IPS DF 6.9 (cell line): Measurements from ENCODE around the gene PRDM5.

Source experiments
- DNase-seq: peaks from one replicate; pipeline ENCODE4 v3.0.0-alpha.2; 2013; ENCODE audit warnings: low read depth, low spot score
- H3K27ac ChIP-seq: one replicate; pipeline ENCODE4 v1.5.1; 2013; ENCODE audit warnings: low read length, control low read depth
- H3K27me3 ChIP-seq: 2 replicates; pipeline ENCODE4 v1.6.1; 2013; ENCODE audit warnings: mild to moderate bottlenecking, low read length; ENCODE audit not compliant: control insufficient read depth, insufficient read depth
- H3K36me3 ChIP-seq: 2 replicates; pipeline ENCODE4 v1.6.1; 2013; ENCODE audit warnings: low read length; ENCODE audit not compliant: control insufficient read depth, insufficient read depth
- H3K4me1 ChIP-seq: 2 replicates; pipeline ENCODE4 v1.6.1; 2013; ENCODE audit warnings: low read length; ENCODE audit not compliant: control insufficient read depth, insufficient read depth
- H3K4me3 ChIP-seq: 2 replicates; pipeline ENCODE4 v1.5.1; 2013; ENCODE audit warnings: mild to moderate bottlenecking, low read length
- H3K9me3 ChIP-seq: 2 replicates; pipeline ENCODE4 v1.6.1; 2013; ENCODE audit warnings: low read length, inconsistent platforms; ENCODE audit not compliant: control insufficient read depth, insufficient read depth
- WGBS: extraction: QIAGEN DNeasy Blood & Tissue Kit; methylation state at CpG from one replicate; pipeline ENCODE4 v1.1.7; 2013; ENCODE audit warnings: mixed read lengths, missing lambda C conversion rate; ENCODE audit not compliant: insufficient read length, insufficient coverage; 5-methylcytosine and 5-hydroxymethylcytosine counted together

The PRDM5 gene

GRCh38 chr4:120841580-120841979, 80.9 kb downstream of the PRDM5 start:
- Histone ChIP-seq H3K4me3 (no peak overlapping the region), H3K9me3 (no peaks in the 10 kb centered on the region), H3K36me3 (no peaks in the 10 kb centered on the region), H3K4me1 (no peaks in the 10 kb centered on the region), H3K27ac (no peak overlapping the region), H3K27me3 (no peaks in the 10 kb centered on the region)
- no peak for DNase-seq
- no CpG with 5 or more reads among the region's 3 CpGs for WGBS

- no peak overlapping the region for H3K27ac ChIP-seq
- no peaks in the 10 kb centered on the region for H3K4me1 ChIP-seq
- H3K4me3 ChIP-seq, result no peak overlapping the region
- H3K36me3 ChIP-seq, result no peaks in the 10 kb centered on the region
- DNase-seq, result no peak
- no CpG with 5 or more reads among the region's 18 CpGs for WGBS
- no peaks in the 10 kb centered on the region for H3K9me3 ChIP-seq
- H3K27me3 ChIP-seq, result no peaks in the 10 kb centered on the region
Observed at GRCh38 chr4:120839974-120840751, 82.4 kb downstream of the PRDM5 start.

GRCh38 chr4:120839334-120839973, 83.1 kb downstream of the PRDM5 start:
- Histone ChIP-seq H3K4me3 (no peak overlapping the region), H3K9me3 (no peaks in the 10 kb centered on the region), H3K27ac (no peak overlapping the region), H3K36me3 (no peaks in the 10 kb centered on the region), H3K27me3 (no peaks in the 10 kb centered on the region), H3K4me1 (no peaks in the 10 kb centered on the region)
- DNase-seq, result no peak
- no CpG with 5 or more reads among the region's 8 CpGs for WGBS

DNA sequence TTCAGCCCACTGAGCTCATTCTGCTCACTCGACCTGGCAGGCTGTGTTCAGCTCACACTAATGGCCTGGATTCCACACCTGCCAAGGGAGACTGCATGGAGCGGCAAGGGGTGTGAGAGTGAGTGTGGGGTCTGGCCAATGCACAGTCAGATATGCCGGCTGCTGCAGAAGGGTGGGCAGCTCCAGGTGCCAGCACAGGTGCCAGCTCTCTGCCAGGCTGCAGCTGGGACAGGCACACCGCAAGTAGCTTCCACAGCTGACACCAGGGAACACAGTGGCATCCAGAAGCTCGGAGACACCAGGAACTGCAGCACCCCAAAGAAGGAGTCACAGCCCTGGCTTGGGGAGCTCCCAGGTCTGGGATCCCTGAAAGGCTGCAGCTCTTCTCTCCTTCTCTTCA, 83.7 kb downstream of the PRDM5 start:
- Histone ChIP-seq H3K36me3 (no peaks in the 10 kb centered on the region), H3K27me3 (no peaks in the 10 kb centered on the region), H3K27ac (no peak overlapping the region), H3K4me3 (no peak overlapping the region), H3K4me1 (no peaks in the 10 kb centered on the region), H3K9me3 (no peaks in the 10 kb centered on the region)
- WGBS, result no CpG with 5 or more reads among the region's 5 CpGs
- no peak for DNase-seq

GRCh38 chr4:120837656-120838055, 84.9 kb downstream of the PRDM5 start:
- H3K9me3 ChIP-seq, result no peaks in the 10 kb centered on the region
- no peaks in the 10 kb centered on the region for H3K27me3 ChIP-seq
- no peaks in the 10 kb centered on the region for H3K4me1 ChIP-seq
- no peak for DNase-seq
- H3K36me3 ChIP-seq, result no peaks in the 10 kb centered on the region
- H3K4me3 ChIP-seq, result no peak overlapping the region
- no peak overlapping the region for H3K27ac ChIP-seq
- WGBS, result no CpG with 5 or more reads among the region's 1 CpG

DNA sequence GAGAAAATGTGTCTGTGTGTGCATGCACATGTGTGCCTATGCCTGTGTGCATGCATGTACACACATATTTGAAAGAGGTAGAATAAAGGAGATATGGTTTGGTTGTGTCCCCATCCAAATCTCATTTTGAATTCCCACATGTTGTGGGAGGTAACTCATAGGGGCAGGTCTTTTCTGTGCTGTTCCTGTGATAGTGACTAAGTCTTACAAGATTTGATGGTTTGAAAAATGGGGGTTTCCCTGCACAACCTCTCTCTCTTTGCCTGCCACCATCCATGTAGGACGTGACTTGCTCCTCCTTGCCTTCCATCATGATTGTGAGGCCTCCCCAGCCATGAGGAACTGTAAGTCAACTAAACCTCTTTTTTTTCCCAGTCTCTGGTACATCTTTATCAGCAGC, 87.2 kb downstream of the PRDM5 start:
- no peaks in the 10 kb centered on the region for H3K9me3 ChIP-seq
- no peak overlapping the region for H3K4me3 ChIP-seq
- H3K27ac ChIP-seq, result no peak overlapping the region
- no peaks in the 10 kb centered on the region for H3K4me1 ChIP-seq
- H3K36me3 ChIP-seq, result no peaks in the 10 kb centered on the region
- no CpG with 5 or more reads among the region's 1 CpG for WGBS
- no peak for DNase-seq
- no peaks in the 10 kb centered on the region for H3K27me3 ChIP-seq

DNA sequence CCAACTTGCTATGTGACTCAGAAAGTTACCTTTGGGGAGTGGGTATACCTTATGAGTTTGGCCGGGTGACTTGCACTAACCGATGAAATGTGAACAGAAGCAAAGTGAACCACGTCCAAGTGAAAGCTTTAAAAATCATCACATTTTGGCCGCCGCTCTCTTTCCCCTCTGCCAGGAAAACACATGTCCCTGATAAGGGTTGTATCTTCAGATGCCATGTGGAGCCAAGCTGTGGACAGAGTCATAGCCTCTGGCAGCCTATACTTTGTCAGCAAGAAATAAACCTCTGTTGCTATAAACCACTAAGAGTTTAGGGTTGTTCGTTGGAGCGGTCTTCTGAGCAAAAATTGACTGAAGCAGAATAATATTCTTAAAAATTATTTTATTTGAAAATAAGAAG, 92.3 kb downstream of the PRDM5 start:
- WGBS, result no CpG with 5 or more reads among the region's 7 CpGs

DNA sequence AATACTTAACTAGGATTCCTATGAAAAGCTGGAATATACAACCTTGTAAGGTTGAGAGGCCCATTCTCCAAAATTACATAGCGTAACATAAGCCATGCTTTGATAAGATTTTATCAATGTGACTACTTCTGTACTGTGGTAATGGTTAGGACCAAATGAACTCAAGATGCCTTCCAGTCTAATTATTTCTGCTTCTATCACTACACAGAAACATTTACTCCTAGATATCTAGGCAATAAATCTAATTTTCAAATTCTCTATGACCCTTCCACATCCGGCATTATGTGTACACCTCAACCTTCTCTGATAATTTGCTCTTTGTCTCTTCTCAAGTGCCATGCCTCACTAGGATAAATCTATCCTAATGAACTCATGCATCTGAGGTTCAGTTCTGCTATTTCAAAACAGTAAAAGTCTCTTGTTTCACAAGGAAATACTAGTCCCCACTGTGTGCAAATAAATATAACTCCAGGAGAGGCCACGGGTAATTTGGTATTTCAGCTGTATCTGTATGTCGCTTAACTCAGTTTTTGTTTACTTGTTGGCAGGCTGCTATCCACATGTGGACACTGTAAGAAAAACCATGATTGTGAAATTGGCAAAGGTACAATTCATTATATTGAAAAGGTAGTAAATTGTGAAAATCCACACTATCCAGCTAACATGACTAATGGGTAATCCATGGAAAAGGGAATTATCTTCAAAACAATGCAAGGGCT, 93.3 kb downstream of the PRDM5 start:
- Histone ChIP-seq H3K27ac (no peak overlapping the region), H3K27me3 (no peaks in the 10 kb centered on the region), H3K36me3 (no peaks in the 10 kb centered on the region), H3K4me1 (no peaks in the 10 kb centered on the region), H3K4me3 (no peak overlapping the region), H3K9me3 (no peaks in the 10 kb centered on the region; the same call in 1 of the 2 replicates)
- no peak for DNase-seq
- WGBS, result no CpG with 5 or more reads among the region's 4 CpGs

More for the DNA sequence above, 92.3 kb downstream of the PRDM5 start:
- no peak overlapping the region for H3K27ac ChIP-seq
- H3K27me3 ChIP-seq, result no peaks in the 10 kb centered on the region
- no peaks in the 10 kb centered on the region; the same call in 1 of the 2 replicates for H3K9me3 ChIP-seq
- H3K36me3 ChIP-seq, result no peaks in the 10 kb centered on the region
- no peak for DNase-seq
- no peaks in the 10 kb centered on the region for H3K4me1 ChIP-seq
- H3K4me3 ChIP-seq, result no peak overlapping the region

- WGBS, result no CpG with 5 or more reads among the region's 6 CpGs
- DNase-seq, result no peak
- no peak overlapping the region for H3K27ac ChIP-seq
- no peaks in the 10 kb centered on the region for H3K36me3 ChIP-seq
- H3K9me3 ChIP-seq, result no peaks in the 10 kb centered on the region; the same call in 1 of the 2 replicates
- no peaks in the 10 kb centered on the region for H3K4me1 ChIP-seq
- no peaks in the 10 kb centered on the region for H3K27me3 ChIP-seq
- H3K4me3 ChIP-seq, result no peak overlapping the region
Observed at GRCh38 chr4:120826853-120827252, 95.7 kb downstream of the PRDM5 start.

DNA sequence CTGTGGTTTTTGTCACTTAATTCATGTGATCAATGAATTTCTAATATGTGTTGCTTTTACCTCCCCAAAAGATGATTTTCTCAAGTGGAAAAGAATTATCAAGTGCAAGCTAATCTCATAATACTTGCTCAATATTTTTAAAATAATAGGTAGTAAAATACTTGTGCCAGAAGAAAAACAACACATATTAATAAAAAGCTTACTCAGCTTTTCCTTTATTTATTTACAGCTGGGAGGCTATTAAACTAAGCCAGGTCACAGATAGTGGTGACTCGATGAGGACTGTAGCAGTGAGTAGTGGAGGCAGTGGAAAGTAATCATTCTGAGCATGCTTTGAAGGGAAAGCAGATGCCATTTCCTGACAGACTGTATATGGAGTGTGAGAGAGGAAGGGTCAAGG, 96.1 kb downstream of the PRDM5 start:
- Histone ChIP-seq H3K4me3 (no peak overlapping the region), H3K9me3 (no peaks in the 10 kb centered on the region; the same call in 1 of the 2 replicates), H3K27me3 (no peaks in the 10 kb centered on the region), H3K4me1 (no peaks in the 10 kb centered on the region), H3K36me3 (no peaks in the 10 kb centered on the region), H3K27ac (no peak overlapping the region)
- DNase-seq, result no peak
- whole genome bisulfite sequencing, result no CpG with 5 or more reads among the region's 1 CpG
